MM.1S (cell line): ENCODE results near the gene HOXD11.

Source experiments
- DNase-seq: peaks from one replicate; pipeline ENCODE4 v3.0.0-alpha.2; 2015
- H2AFZ ChIP-seq: fragments of 300-600 bp; sonication (generic); 2 replicates; pipeline ENCODE4 v1.6.0; 2016; ENCODE audit warnings: antibody characterized with exemption, low read length
- H3F3A ChIP-seq: fragments of 300-600 bp; sonication (generic); 2 replicates; pipeline ENCODE4 v1.6.1; 2016; ENCODE audit warnings: mild to moderate bottlenecking, antibody characterized with exemption, low read length, moderate library complexity, mixed read lengths; ENCODE audit not compliant: insufficient read depth
- H3K27ac ChIP-seq: fragments of 300-600 bp; sonication (generic); 2 replicates; pipeline ENCODE4 v1.5.1; 2016; ENCODE audit warnings: mild to moderate bottlenecking, low read length
- H3K27me3 ChIP-seq: fragments of 300-600 bp; sonication (generic); replicated peaks from 2 replicates; pipeline ENCODE4 v1.6.0; 2016; ENCODE audit warnings: low read length; ENCODE audit not compliant: insufficient read depth
- H3K36me3 ChIP-seq: fragments of 300-600 bp; sonication (generic); replicated peaks from 2 replicates; pipeline ENCODE4 v1.6.1; 2016; ENCODE audit warnings: mild to moderate bottlenecking, low read length, mixed read lengths; ENCODE audit not compliant: insufficient read depth
- H3K4me1 ChIP-seq: fragments of 300-600 bp; sonication (generic); 2 replicates; pipeline ENCODE4 v1.6.1; 2016; ENCODE audit warnings: low read length, mixed read lengths
- H3K4me2 ChIP-seq: fragments of 300-600 bp; sonication (generic); 2 replicates; pipeline ENCODE4 v1.6.0; 2016; ENCODE audit warnings: low read depth, low read length
- H3K4me3 ChIP-seq: fragments of 300-600 bp; sonication (generic); 2 replicates; pipeline ENCODE4 v1.5.1; 2016; ENCODE audit warnings: low read length, mixed read lengths
- H3K79me2 ChIP-seq: fragments of 300-600 bp; sonication (generic); 2 replicates; pipeline ENCODE4 v1.6.1; 2016; ENCODE audit warnings: mixed run types, low read length, mixed read lengths
- H3K9ac ChIP-seq: fragments of 300-600 bp; sonication (generic); 2 replicates; pipeline ENCODE4 v1.6.1; 2016; ENCODE audit warnings: low read length, mixed read lengths
- H3K9me2 ChIP-seq: fragments of 300-600 bp; sonication (generic); replicated peaks from 2 replicates; pipeline ENCODE4 v1.6.1; 2016; ENCODE audit warnings: mild to moderate bottlenecking, low read length, mixed read lengths; ENCODE audit not compliant: insufficient read depth
- H3K9me3 ChIP-seq: fragments of 300-600 bp; sonication (generic); replicated peaks from 2 replicates; pipeline ENCODE4 v1.6.1; 2016; ENCODE audit warnings: mild to moderate bottlenecking, low read length, mixed read lengths; ENCODE audit not compliant: insufficient read depth
- H4K20me1 ChIP-seq: fragments of 300-600 bp; sonication (generic); 2 replicates; pipeline ENCODE4 v1.6.1; 2016; ENCODE audit warnings: mild to moderate bottlenecking, low read length, moderate library complexity, mixed read lengths; ENCODE audit not compliant: insufficient read depth
- CTCF ChIP-seq: fragments of 300-600 bp; sonication (generic); IDR thresholded peaks from 2 replicates; pipeline ENCODE4 v1.5.1; 2016; ENCODE audit warnings: antibody characterized with exemption, low read length, mixed read lengths
- EZH2 ChIP-seq: fragments of 300-600 bp; sonication (generic); optimal IDR thresholded peaks from 2 replicates; pipeline ENCODE3; 2017; ENCODE audit warnings: low read depth, mild to moderate bottlenecking, antibody characterized with exemption, low read length, mixed read lengths
- EZH2phosphoT487 ChIP-seq: fragments of 300-600 bp; sonication (generic); IDR thresholded peaks from 2 replicates; pipeline ENCODE4 v1.6.1; 2018; ENCODE audit warnings: antibody characterized with exemption, low read length

The HOXD11 gene

GRCh38 chr2:176105078-176105729 lies 1.9 kb upstream of the HOXD11 start:
- Histone ChIP-seq H3K4me2 (no peak overlapping the region), H3K4me3 (no peak overlapping the region), H4K20me1 (no peaks in the 10 kb centered on the region), H3K9me3 (no peaks in the 10 kb centered on the region), H3K9me2 (no peaks in the 10 kb centered on the region), H3K4me1 (no peaks in the 10 kb centered on the region), H2AFZ (no peak overlapping the region), H3K36me3 (no peaks in the 10 kb centered on the region), H3K9ac (no peak overlapping the region), H3K27ac (no peak overlapping the region), H3F3A (no peaks in the 10 kb centered on the region), H3K27me3 (peaks cover 26% of the 10 kb centered on the region), H3K79me2 (no peaks in the 10 kb centered on the region)
- TF ChIP-seq EZH2phosphoT487 (no peak), CTCF (no peak), EZH2 (no peak)
- no peak for DNase-seq

- Histone ChIP-seq H3K9ac (no peak overlapping the region), H2AFZ (no peak overlapping the region), H4K20me1 (no peaks in the 10 kb centered on the region), H3K27ac (no peak overlapping the region), H3K9me2 (no peaks in the 10 kb centered on the region), H3K27me3 (peaks cover 32% of the 10 kb centered on the region), H3K9me3 (no peaks in the 10 kb centered on the region), H3K4me3 (no peak overlapping the region), H3K36me3 (no peaks in the 10 kb centered on the region), H3K4me1 (no peaks in the 10 kb centered on the region), H3F3A (no peaks in the 10 kb centered on the region), H3K4me2 (no peak overlapping the region), H3K79me2 (no peaks in the 10 kb centered on the region)
- DNase-seq, result no peak
- TF ChIP-seq EZH2phosphoT487, result no peak
- no peak for TF ChIP-seq CTCF
- no peak for TF ChIP-seq EZH2
These were observed 1.1 kb upstream of the HOXD11 start for GRCh38 chr2:176105730-176106580.

GRCh38 chr2:176107731-176108181 lies 676 bp downstream of the HOXD11 start:
- Histone ChIP-seq H3K9me3 (no peaks in the 10 kb centered on the region), H3K9me2 (no peaks in the 10 kb centered on the region), H3K27ac (no peak overlapping the region), H3K9ac (no peak overlapping the region), H3K36me3 (no peaks in the 10 kb centered on the region), H3K4me3 (no peak overlapping the region), H2AFZ (no peak overlapping the region), H3K4me1 (no peaks in the 10 kb centered on the region), H3K79me2 (no peaks in the 10 kb centered on the region), H3K27me3 (peaks cover 44% of the 10 kb centered on the region), H3K4me2 (no peak overlapping the region), H4K20me1 (no peaks in the 10 kb centered on the region), H3F3A (no peaks in the 10 kb centered on the region)
- TF ChIP-seq CTCF (no peak), EZH2 (no peak), EZH2phosphoT487 (no peak)
- DNase-seq, result no peak
